Adipose tissue (tissue), 3 donors: ENCODE results near the gene IMPG2. TPM values are rescaled to one million over a fixed set of nuclear protein-coding genes. Genes with fewer than 3 reads are reported as not detected.

Source experiments
- H3K27ac ChIP-seq: one replicate; pipeline ENCODE4 v1.5.1; 2013; ENCODE audit warnings: low read depth, low read length
- WGBS, 3 donors: extraction: QIAGEN DNeasy Blood & Tissue Kit; methylation state at CpG; one replicate each; pipeline ENCODE4 v1.1.7; 2013; 5-methylcytosine and 5-hydroxymethylcytosine counted together
- polyA plus RNA-seq, 3 donors: library from polyadenylated mRNA; stranded (reverse); fragments of 200-250 nt; gene quantifications; one replicate each; pipeline ENCODE4 v1.2.3, GENCODE V29; 2013
- donor health status: healthy with polysubstance abuse.
- donor health status: Bipolar disorder and iron deficiency.
- donor health status: healthy.

Gene IMPG2
- polyA plus RNA-seq, 3 donors, result under 0.01 to 0.03 (median 0.03) TPM

GRCh38 chr3:101202640-101203039 is 117.7 kb downstream of the IMPG2 start:
- 42 to 55% (median 44%) methylated on average over 1 of the region's 1 CpG for whole genome bisulfite sequencing, 3 donors
- no peak overlapping the region for H3K27ac ChIP-seq

GRCh38 chr3:101200461-101200860 is 119.9 kb downstream of the IMPG2 start:
- WGBS, 3 donors, result 11 to 16% (median 11%) methylated on average over 3 of the region's 3 CpGs
- H3K27ac ChIP-seq, result no peak overlapping the region

GRCh38 chr3:101195951-101196713 is 124.2 kb downstream of the IMPG2 start:
- H3K27ac ChIP-seq, result no peak overlapping the region
- 42 to 60% (median 52%) methylated on average over 6 of the region's 6 CpGs for WGBS, 3 donors

GRCh38 chr3:101194392-101194791 is 126.0 kb downstream of the IMPG2 start:
- 57 to 76% (median 71%) methylated on average over 3 of the region's 3 CpGs for WGBS, 3 donors

GRCh38 chr3:101193957-101194356 is 126.4 kb downstream of the IMPG2 start:
- WGBS, 3 donors, result 81 to 93% (median 91%) methylated on average over 3 of the region's 3 CpGs
- no peak overlapping the region for H3K27ac ChIP-seq

More at GRCh38 chr3:101194392-101194791, 126.0 kb downstream of the IMPG2 start:
- H3K27ac ChIP-seq, result no peak overlapping the region

- WGBS, 3 donors, result 81 to 96% (median 94%) methylated on average over 2 of the region's 2 CpGs
- H3K27ac ChIP-seq, result no peak overlapping the region
These were observed 130.6 kb downstream of the IMPG2 start for GRCh38 chr3:101189796-101190195.

- 55 to 94% (median 91%) methylated on average over 2 of the region's 2 CpGs for WGBS, 3 donors
- H3K27ac ChIP-seq, result no peak overlapping the region
These were observed 131.2 kb downstream of the IMPG2 start for GRCh38 chr3:101189176-101189575.

GRCh38 chr3:101185341-101185740 is 135.0 kb downstream of the IMPG2 start:
- H3K27ac ChIP-seq, result no peak overlapping the region
- WGBS, 3 donors, result 79 to 90% (median 90%) methylated on average over 4 of the region's 4 CpGs

- H3K27ac ChIP-seq, result no peak overlapping the region
These were observed 136.3 kb downstream of the IMPG2 start for GRCh38 chr3:101184111-101184510.

- H3K27ac ChIP-seq, result no peak overlapping the region
- WGBS, 3 donors, result 68 to 94% (median 87%) methylated on average over 5 of the region's 5 CpGs
These were observed 137.2 kb downstream of the IMPG2 start for GRCh38 chr3:101183151-101183550.

GRCh38 chr3:101182734-101183133 is 137.6 kb downstream of the IMPG2 start:
- 83 to 96% (median 93%) methylated on average over 1 of the region's 1 CpG for WGBS, 3 donors
- no peak overlapping the region for H3K27ac ChIP-seq

- no peak overlapping the region for H3K27ac ChIP-seq
These were observed 138.6 kb downstream of the IMPG2 start for GRCh38 chr3:101181801-101182200.

GRCh38 chr3:101179637-101180036 is 140.7 kb downstream of the IMPG2 start:
- H3K27ac ChIP-seq, result no peak overlapping the region
- 71 to 79% (median 75%) methylated on average over 3 of the region's 3 CpGs for WGBS, 3 donors

- no peak overlapping the region for H3K27ac ChIP-seq
These were observed 142.8 kb downstream of the IMPG2 start for GRCh38 chr3:101177577-101177976.

Other genes starting within 250 kb of the IMPG2 start
- 1 to 10 TPM; 4.7 to 8.8 (median 6.0) TPM for gene SENP7, start 192.6 kb upstream of the IMPG2 start, polyA plus RNA-seq
- 10 to 100 TPM in 2 of 3 donors, 1 to 10 TPM in 1; 7.6 to 22.4 (median 13.8) TPM for gene TRMT10C, start 241.3 kb upstream of the IMPG2 start, polyA plus RNA-seq